IMR-90 (cell line): ENCODE data around the gene ATP13A5. TPM values are rescaled to one million over a fixed set of nuclear protein-coding genes. Genes with fewer than 3 reads are reported as not detected.

Source experiments
- ATAC-seq: fragments of 200-7000 bp; cut with Tn5 transposase; 2 replicates; pipeline ENCODE4 v1.9.1; 2020; ENCODE audit warnings: low read depth, mild to moderate bottlenecking, moderate library complexity
- BruUV-seq: library from RNA; stranded (reverse); fragments of 400-500 nt; replicated peaks from 2 replicates; lab custom pipeline; 2021; lab: Mats Ljungman, UMichigan
- CTCF ChIA-PET: fragments of 300-600 bp; formaldehyde crosslinking; extraction: SDS; loops from one replicate; lab custom pipeline; 2021; ENCODE audit warnings: antibody characterized with exemption; lab: Yijun Ruan, JAX
- POLR2A ChIA-PET: fragments of 300-600 bp; sonication (Branson Sonifier 250); formaldehyde crosslinking; loops from one replicate; lab custom pipeline; 2022; ENCODE audit warnings: antibody characterized with exemption; ENCODE audit not compliant: unreplicated experiment; lab: Charles Lee
- DNase-seq: peaks from one replicate; pipeline ENCODE4 v3.0.0; 2013
- H2AFZ ChIP-seq: replicated peaks from 2 replicates; pipeline ENCODE3; 2013; ENCODE audit warnings: low read length, mild to moderate bottlenecking; ENCODE audit not compliant: poor library complexity
- H2AK5ac ChIP-seq: 2 replicates; pipeline ENCODE4 v1.6.1; 2013; ENCODE audit warnings: low read depth, low read length, inconsistent platforms
- H2AK9ac ChIP-seq: replicated peaks from 2 replicates; pipeline ENCODE3; 2013; ENCODE audit warnings: mild to moderate bottlenecking, low read depth, low read length, moderate library complexity; ENCODE audit not compliant: poor library complexity
- H2BK120ac ChIP-seq: 2 replicates; pipeline ENCODE4 v1.6.1; 2013; ENCODE audit warnings: low read depth, low read length, inconsistent platforms
- H2BK15ac ChIP-seq: 3 replicates; pipeline ENCODE4 v1.6.1; 2013; ENCODE audit warnings: low read depth, low read length, inconsistent platforms
- H2BK20ac ChIP-seq: 2 replicates; pipeline ENCODE4 v1.6.1; 2013; ENCODE audit warnings: low read depth, mild to moderate bottlenecking, inconsistent platforms, low read length, moderate library complexity
- H2BK5ac ChIP-seq: 2 replicates; pipeline ENCODE4 v1.6.1; 2013; ENCODE audit warnings: mild to moderate bottlenecking, low read depth, low read length, inconsistent platforms; ENCODE audit not compliant: poor library complexity, severe bottlenecking
- H3K14ac ChIP-seq: replicated peaks from 2 replicates; pipeline ENCODE4 v1.6.1; 2013; ENCODE audit warnings: low read depth, low read length, inconsistent platforms
- H3K18ac ChIP-seq: 2 replicates; pipeline ENCODE4 v1.6.1; 2013; ENCODE audit warnings: low read depth, low read length, control low read depth
- H3K23ac ChIP-seq: 2 replicates; pipeline ENCODE4 v1.6.1; 2013; ENCODE audit warnings: low read depth, low read length, inconsistent platforms
- H3K27ac ChIP-seq: 2 replicates; pipeline ENCODE4 v1.5.1; 2013; ENCODE audit warnings: mild to moderate bottlenecking, control low read depth, low read length; ENCODE audit not compliant: insufficient read depth
- H3K27me3 ChIP-seq: 2 replicates; pipeline ENCODE4 v1.6.1; 2013; ENCODE audit warnings: low read length; ENCODE audit not compliant: control insufficient read depth, insufficient read depth
- H3K36me3 ChIP-seq: 2 replicates; pipeline ENCODE4 v1.6.1; 2013; ENCODE audit warnings: low read length, mixed read lengths; ENCODE audit not compliant: control insufficient read depth, insufficient read depth
- H3K4ac ChIP-seq: 2 replicates; pipeline ENCODE4 v1.6.1; 2013; ENCODE audit warnings: low read depth, low read length, inconsistent platforms
- H3K4me1 ChIP-seq: 2 replicates; pipeline ENCODE4 v1.6.1; 2013; ENCODE audit warnings: low read length, mixed read lengths; ENCODE audit not compliant: control insufficient read depth, insufficient read depth
- H3K4me2 ChIP-seq: 2 replicates; pipeline ENCODE4 v1.6.1; 2013; ENCODE audit warnings: low read depth, mild to moderate bottlenecking, control low read depth, low read length, moderate library complexity
- H3K4me3 ChIP-seq: 2 replicates; pipeline ENCODE4 v1.5.1; 2013; ENCODE audit warnings: low read depth, mild to moderate bottlenecking, control low read depth, low read length, moderate library complexity; ENCODE audit not compliant: insufficient read depth
- H3K56ac ChIP-seq: 2 replicates; pipeline ENCODE4 v1.6.1; 2013; ENCODE audit warnings: low read length, inconsistent platforms; ENCODE audit not compliant: insufficient read depth; ENCODE audit errors: extremely low read depth
- H3K79me1 ChIP-seq, 2 experiments: 2 replicates each; pipeline ENCODE4 v1.6.1; 2013; ENCODE audit warnings: low read length in 2 of 2, inconsistent platforms in 1 of 2, low read depth in 1 of 2
- H3K9ac ChIP-seq: 2 replicates; pipeline ENCODE4 v1.6.1; 2013; ENCODE audit warnings: low read depth, low read length, control low read depth
- H3K9me1 ChIP-seq: 2 replicates; pipeline ENCODE4 v1.6.1; 2013; ENCODE audit warnings: low read length, inconsistent platforms; ENCODE audit not compliant: insufficient read depth
- H3K9me3 ChIP-seq: 2 replicates; pipeline ENCODE4 v1.6.1; 2013; ENCODE audit warnings: low read length; ENCODE audit not compliant: control insufficient read depth, insufficient read depth
- H4K20me1 ChIP-seq: 2 replicates; pipeline ENCODE4 v1.6.1; 2013; ENCODE audit warnings: low read length, inconsistent platforms; ENCODE audit not compliant: insufficient read depth
- H4K5ac ChIP-seq: 2 replicates; pipeline ENCODE4 v1.6.1; 2013; ENCODE audit warnings: mild to moderate bottlenecking, low read depth, low read length, control low read depth
- H4K8ac ChIP-seq, 2 experiments: 2 replicates each; pipeline ENCODE4 v1.6.1; 2013; ENCODE audit warnings: low read depth in 2 of 2, low read length in 2 of 2, control low read depth in 1 of 2, inconsistent platforms in 1 of 2
- H4K91ac ChIP-seq: 2 replicates; pipeline ENCODE4 v1.6.1; 2013; ENCODE audit warnings: low read depth, low read length, inconsistent platforms; ENCODE audit not compliant: insufficient read depth
- BHLHE40 ChIP-seq: fragments of 150-350 bp; IDR thresholded peaks from 2 replicates; pipeline ENCODE4 v1.6.1; 2016; ENCODE audit warnings: mild to moderate bottlenecking, low read depth, low read length
- CEBPB ChIP-seq: IDR thresholded peaks from 2 replicates; pipeline ENCODE4 v1.6.1; 2012; ENCODE audit warnings: low read depth, low read length, improper control_type of control experiment
- CHD1 ChIP-seq: IDR thresholded peaks from 2 replicates; pipeline ENCODE4 v1.6.1; 2012; ENCODE audit warnings: low read depth, low read length, improper control_type of control experiment
- FOS ChIP-seq: fragments of 150-350 bp; IDR thresholded peaks from 2 replicates; pipeline ENCODE4 v1.6.1; 2016; ENCODE audit warnings: low read depth, low read length
- MAFK ChIP-seq: IDR thresholded peaks from 2 replicates; pipeline ENCODE4 v1.6.1; 2012; ENCODE audit warnings: low read depth, low read length, improper control_type of control experiment
- MAZ ChIP-seq: IDR thresholded peaks from 2 replicates; pipeline ENCODE4 v1.6.1; 2012; ENCODE audit warnings: low read depth, mild to moderate bottlenecking, low read length, improper control_type of control experiment, moderate library complexity, borderline replicate concordance
- MXI1 ChIP-seq: IDR thresholded peaks from 2 replicates; pipeline ENCODE4 v1.6.1; 2012; ENCODE audit warnings: low read depth, mild to moderate bottlenecking, low read length, moderate library complexity, borderline replicate concordance
- NFE2L2 ChIP-seq: fragments of 150-350 bp; IDR thresholded peaks from 2 replicates; pipeline ENCODE4 v1.6.1; 2016; ENCODE audit warnings: low read depth, mild to moderate bottlenecking, low read length
- POLR2A ChIP-seq: IDR thresholded peaks from 2 replicates; pipeline ENCODE4 v1.6.1; 2012; ENCODE audit warnings: mild to moderate bottlenecking, low read depth, low read length
- RAD21 ChIP-seq: IDR thresholded peaks from 2 replicates; pipeline ENCODE4 v1.6.1; 2012; ENCODE audit warnings: low read length, improper control_type of control experiment
- RCOR1 ChIP-seq: IDR thresholded peaks from 2 replicates; pipeline ENCODE4 v1.6.1; 2012; ENCODE audit warnings: mild to moderate bottlenecking, low read length, improper control_type of control experiment; ENCODE audit not compliant: insufficient replicate concordance
- RFX5 ChIP-seq: IDR thresholded peaks from 2 replicates; pipeline ENCODE4 v1.8.0; 2012; ENCODE audit warnings: low read depth, mild to moderate bottlenecking, low read length, moderate library complexity
- SMC3 ChIP-seq: fragments of 150-350 bp; IDR thresholded peaks from 2 replicates; pipeline ENCODE4 v1.6.1; 2016; ENCODE audit warnings: low read depth, mild to moderate bottlenecking, antibody characterized with exemption, low read length, moderate library complexity
- WGBS, 2 experiments: methylation state at CpG; one replicate each; pipeline versions ENCODE4 v1.1.5 to v1.1.7; 2013; ENCODE audit warnings: missing lambda C conversion rate in 2 of 2; ENCODE audit not compliant: insufficient read length in 1 of 2; ENCODE audit errors: extremely low coverage in 2 of 2; 5-methylcytosine and 5-hydroxymethylcytosine counted together
- dilution Hi-C: fragments of 300-500 bp; cut with HindIII; formaldehyde crosslinking; loops from one replicate; pipeline ENCODE4 v1.14.3; 2018; ENCODE audit warnings: low sequenced_read_pairs; ENCODE audit not compliant: unreplicated experiment
- in situ Hi-C: fragments of 300-500 bp; cut with MboI; formaldehyde crosslinking; loops from 3 replicates; pipeline ENCODE4 v1.14.3; 2019; ENCODE audit warnings: low sequenced_read_pairs, inconsistent platforms, mixed read lengths
- intact Hi-C: fragments of 100-400 bp; cut with micrococcal nuclease; formaldehyde crosslinking; loops from 2 replicates; pipeline ENCODE4 v1.10.0; 2022
- polyA plus RNA-seq, 3 experiments: library from polyadenylated mRNA; depleted of rRNA; stranded (reverse); fragments of >200 nt; gene quantifications; 2 replicates each; pipeline ENCODE4 v1.2.3, GENCODE V29; 2012; ENCODE audit warnings: low replicate concordance in 1 of 3
- total RNA-seq: library from RNA; depleted of rRNA; stranded (reverse); fragments of >200 nt; gene quantifications from 2 replicates; pipeline ENCODE4 v1.2.3, GENCODE V29; 2012
- TF ChIP-seq, protein P1 (sequence below): fragments of 150-350 bp; IDR thresholded peaks from 2 replicates; pipeline ENCODE4 v1.6.1; 2017; ENCODE audit warnings: mild to moderate bottlenecking, antibody characterized with exemption, low read length, low read depth
- TF ChIP-seq, protein P2 (sequence below): conservative IDR thresholded peaks from 2 replicates; pipeline ENCODE4 v1.5.1; 2012; ENCODE audit warnings: mild to moderate bottlenecking, low read depth, low read length, improper control_type of control experiment
- TF ChIP-seq, protein P3 (sequence below): fragments of 150-350 bp; IDR thresholded peaks from 2 replicates; pipeline ENCODE4 v1.6.1; 2016; ENCODE audit warnings: low read depth, mild to moderate bottlenecking, low read length, moderate library complexity, borderline replicate concordance

Gene ATP13A5
- total and polyA plus RNA-seq, 2 of the 4 experiments (the other 2 are of a cell fraction), result not detected

GRCh38 chr3:193344486-193344885, 34.1 kb downstream of the ATP13A5 start:
- Histone ChIP-seq H4K20me1 (no peaks in the 10 kb centered on the region), H3K27ac (no peak overlapping the region), H3K23ac (no peak overlapping the region), H3K56ac (no peak overlapping the region), H2AFZ (no peak overlapping the region), H3K4me2 (no peak overlapping the region), H2BK5ac (no peak overlapping the region), H3K79me1 (no peaks in the 10 kb centered on the region), H3K9ac (no peak overlapping the region), H4K5ac (no peak overlapping the region), H2BK15ac (no peak overlapping the region), H3K18ac (no peak overlapping the region), H3K14ac (no peak overlapping the region), H2BK20ac (no peak overlapping the region), H2BK120ac (no peak overlapping the region), H3K9me3 (peaks cover 4% of the 10 kb centered on the region; the same call in 1 of the 2 replicates), H2AK9ac (no peak overlapping the region), H2AK5ac (no peak overlapping the region), H3K4me3 (no peak overlapping the region), H3K4me1 (no peaks in the 10 kb centered on the region), H4K8ac (no peak overlapping the region), H4K91ac (no peak overlapping the region), H3K27me3 (no peaks in the 10 kb centered on the region), H3K4ac (no peak overlapping the region), H3K9me1 (no peaks in the 10 kb centered on the region), H3K36me3 (no peaks in the 10 kb centered on the region)
- POLR2A ChIA-PET, result no interaction called here
- DNase-seq, result no peak
- in situ Hi-C loops, result no loop called here
- intact Hi-C loops, result no loop called here
- no TSS peak for BruUV-seq
- WGBS, 2 experiments, result 0% methylated on average over 1 of the region's 3 CpGs; no CpG with 5 or more reads in 1 of the 2 experiments
- no peak for ATAC-seq
- no peak for TF ChIP-seq BHLHE40
- TF ChIP-seq MAZ, result no peak
- no peak for TF ChIP-seq CEBPB
- no peak for TF ChIP-seq NFE2L2
- TF ChIP-seq, protein P1, sequence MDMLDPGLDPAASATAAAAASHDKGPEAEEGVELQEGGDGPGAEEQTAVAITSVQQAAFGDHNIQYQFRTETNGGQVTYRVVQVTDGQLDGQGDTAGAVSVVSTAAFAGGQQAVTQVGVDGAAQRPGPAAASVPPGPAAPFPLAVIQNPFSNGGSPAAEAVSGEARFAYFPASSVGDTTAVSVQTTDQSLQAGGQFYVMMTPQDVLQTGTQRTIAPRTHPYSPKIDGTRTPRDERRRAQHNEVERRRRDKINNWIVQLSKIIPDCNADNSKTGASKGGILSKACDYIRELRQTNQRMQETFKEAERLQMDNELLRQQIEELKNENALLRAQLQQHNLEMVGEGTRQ, result no peak
- TF ChIP-seq MAFK, result no peak
- TF ChIP-seq RFX5, result no peak
- no peak for TF ChIP-seq POLR2A
- TF ChIP-seq, protein P2, sequence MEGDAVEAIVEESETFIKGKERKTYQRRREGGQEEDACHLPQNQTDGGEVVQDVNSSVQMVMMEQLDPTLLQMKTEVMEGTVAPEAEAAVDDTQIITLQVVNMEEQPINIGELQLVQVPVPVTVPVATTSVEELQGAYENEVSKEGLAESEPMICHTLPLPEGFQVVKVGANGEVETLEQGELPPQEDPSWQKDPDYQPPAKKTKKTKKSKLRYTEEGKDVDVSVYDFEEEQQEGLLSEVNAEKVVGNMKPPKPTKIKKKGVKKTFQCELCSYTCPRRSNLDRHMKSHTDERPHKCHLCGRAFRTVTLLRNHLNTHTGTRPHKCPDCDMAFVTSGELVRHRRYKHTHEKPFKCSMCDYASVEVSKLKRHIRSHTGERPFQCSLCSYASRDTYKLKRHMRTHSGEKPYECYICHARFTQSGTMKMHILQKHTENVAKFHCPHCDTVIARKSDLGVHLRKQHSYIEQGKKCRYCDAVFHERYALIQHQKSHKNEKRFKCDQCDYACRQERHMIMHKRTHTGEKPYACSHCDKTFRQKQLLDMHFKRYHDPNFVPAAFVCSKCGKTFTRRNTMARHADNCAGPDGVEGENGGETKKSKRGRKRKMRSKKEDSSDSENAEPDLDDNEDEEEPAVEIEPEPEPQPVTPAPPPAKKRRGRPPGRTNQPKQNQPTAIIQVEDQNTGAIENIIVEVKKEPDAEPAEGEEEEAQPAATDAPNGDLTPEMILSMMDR, result no peak
- no peak for TF ChIP-seq MXI1
- no peak for TF ChIP-seq CHD1
- no peak for TF ChIP-seq FOS
- TF ChIP-seq, protein P3, sequence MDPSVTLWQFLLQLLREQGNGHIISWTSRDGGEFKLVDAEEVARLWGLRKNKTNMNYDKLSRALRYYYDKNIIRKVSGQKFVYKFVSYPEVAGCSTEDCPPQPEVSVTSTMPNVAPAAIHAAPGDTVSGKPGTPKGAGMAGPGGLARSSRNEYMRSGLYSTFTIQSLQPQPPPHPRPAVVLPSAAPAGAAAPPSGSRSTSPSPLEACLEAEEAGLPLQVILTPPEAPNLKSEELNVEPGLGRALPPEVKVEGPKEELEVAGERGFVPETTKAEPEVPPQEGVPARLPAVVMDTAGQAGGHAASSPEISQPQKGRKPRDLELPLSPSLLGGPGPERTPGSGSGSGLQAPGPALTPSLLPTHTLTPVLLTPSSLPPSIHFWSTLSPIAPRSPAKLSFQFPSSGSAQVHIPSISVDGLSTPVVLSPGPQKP, result no peak
- no peak for TF ChIP-seq SMC3
- TF ChIP-seq RAD21, result no peak
- no peak for TF ChIP-seq RCOR1
- dilution Hi-C loops, result no loop called here
- CTCF ChIA-PET, result no interaction called here
